ENCODE measurements around the gene GALNT17. TPM values are rescaled to one million over a fixed set of nuclear protein-coding genes. Genes with fewer than 3 reads are reported as not detected.

The GALNT17 gene
- polyA plus RNA-seq, 1 donor (not counting 4 experiments of a cell fraction or from before 2014, with no cell fraction given), result not detected

GRCh38 chr7:71402684-71403083 is 270.7 kb downstream of the GALNT17 start:
- no peaks in the 10 kb centered on the region for H3K9me1 ChIP-seq (ENCODE audit: control insufficient read depth, extremely low read depth, insufficient read depth, low read length)
- no peak overlapping the region for H3K4me3 ChIP-seq (ENCODE audit: control insufficient read depth in 2 of 3, extremely low read depth in 1 of 3, insufficient read depth in 2 of 3, low read depth in 1 of 3, low read length in 3 of 3)
- dilution Hi-C loops (cut with MboI; ENCODE audit: extremely low pct_ligation_motif_present, low sequenced_read_pairs), result no loop called here
- no peaks in the 10 kb centered on the region for H3K36me3 ChIP-seq (ENCODE audit: control insufficient read depth in 2 of 2, extremely low read depth in 1 of 2, insufficient read depth in 2 of 2, low read length in 2 of 2)
- H3K9ac ChIP-seq (ENCODE audit: control insufficient read depth, extremely low read depth, insufficient read depth, low read length), result no peak overlapping the region
- DNase-seq (ENCODE audit: low read depth, low spot score) (no peak), FAIRE-seq (no peak)
- TF ChIP-seq EZH2 (IDR thresholded peaks at IDR 0.05; ENCODE audit: low read length) (no peak), CTCF (optimal IDR thresholded peaks at IDR 0.05 in 1 of 3, IDR thresholded peaks at IDR 0.05 in 1 of 3, conservative IDR thresholded peaks at IDR 0.05 in 1 of 3; ENCODE audit: extremely low read depth in 1 of 3, insufficient read depth in 2 of 3, low read length in 3 of 3) (no peak)
- H3K79me2 ChIP-seq (ENCODE audit: control insufficient read depth, insufficient read depth, low read length), result no peaks in the 10 kb centered on the region
- H3K27ac ChIP-seq (ENCODE audit: control insufficient read depth, insufficient read depth, low read length), result no peak overlapping the region
- no peaks in the 10 kb centered on the region for H4K20me1 ChIP-seq (ENCODE audit: control insufficient read depth, extremely low read depth, insufficient read depth, low read length)
- H3K9me3 ChIP-seq (ENCODE audit: control insufficient read depth, low read depth, low read length), result peaks cover 3% of the 10 kb centered on the region
- H3K27me3 ChIP-seq (ENCODE audit: control insufficient read depth, extremely low read depth, insufficient read depth, low read length), result no peaks in the 10 kb centered on the region
- H3K4me2 ChIP-seq (ENCODE audit: control insufficient read depth, extremely low read depth, insufficient read depth, low read depth, low read length), result no peak overlapping the region
- H2AFZ ChIP-seq (ENCODE audit: control insufficient read depth, low read length), result no peak overlapping the region
- no peaks in the 10 kb centered on the region for H3K4me1 ChIP-seq (ENCODE audit: control insufficient read depth, extremely low read depth, insufficient read depth, low read length)

GRCh38 chr7:71403202-71403946 is 271.4 kb downstream of the GALNT17 start:
- no peak overlapping the region for H3K9ac ChIP-seq (ENCODE audit: control insufficient read depth, extremely low read depth, insufficient read depth, low read length)
- no peaks in the 10 kb centered on the region for H3K79me2 ChIP-seq (ENCODE audit: control insufficient read depth, insufficient read depth, low read length)
- peaks cover 6% of the 10 kb centered on the region for H3K9me3 ChIP-seq (ENCODE audit: control insufficient read depth, low read depth, low read length)
- no peak for TF ChIP-seq CTCF (optimal IDR thresholded peaks at IDR 0.05 in 1 of 3, IDR thresholded peaks at IDR 0.05 in 1 of 3, conservative IDR thresholded peaks at IDR 0.05 in 1 of 3; ENCODE audit: extremely low read depth in 1 of 3, insufficient read depth in 2 of 3, low read length in 3 of 3)
- TF ChIP-seq EZH2 (IDR thresholded peaks at IDR 0.05; ENCODE audit: low read length), result no peak
- no peaks in the 10 kb centered on the region for H3K9me1 ChIP-seq (ENCODE audit: control insufficient read depth, extremely low read depth, insufficient read depth, low read length)
- dilution Hi-C loops (cut with MboI; ENCODE audit: extremely low pct_ligation_motif_present, low sequenced_read_pairs), result no loop called here
- no peaks in the 10 kb centered on the region for H4K20me1 ChIP-seq (ENCODE audit: control insufficient read depth, extremely low read depth, insufficient read depth, low read length)
- no peak for FAIRE-seq
- no peaks in the 10 kb centered on the region for H3K4me1 ChIP-seq (ENCODE audit: control insufficient read depth, extremely low read depth, insufficient read depth, low read length)
- no peaks in the 10 kb centered on the region for H3K27me3 ChIP-seq (ENCODE audit: control insufficient read depth, extremely low read depth, insufficient read depth, low read length)
- no peaks in the 10 kb centered on the region for H3K36me3 ChIP-seq (ENCODE audit: control insufficient read depth in 2 of 2, extremely low read depth in 1 of 2, insufficient read depth in 2 of 2, low read length in 2 of 2)
- H3K4me2 ChIP-seq (ENCODE audit: control insufficient read depth, extremely low read depth, insufficient read depth, low read depth, low read length), result no peak overlapping the region
- no peak for DNase-seq (ENCODE audit: low read depth, low spot score)
- H3K4me3 ChIP-seq (ENCODE audit: control insufficient read depth in 2 of 3, extremely low read depth in 1 of 3, insufficient read depth in 2 of 3, low read depth in 1 of 3, low read length in 3 of 3), result no peak overlapping the region
- no peak overlapping the region for H3K27ac ChIP-seq (ENCODE audit: control insufficient read depth, insufficient read depth, low read length)
- no peak overlapping the region for H2AFZ ChIP-seq (ENCODE audit: control insufficient read depth, low read length)
